Measurements from ENCODE around the gene TMEM235. TPM values are rescaled to one million over a fixed set of nuclear protein-coding genes. Genes with fewer than 3 reads are reported as not detected.

Gene TMEM235
- total RNA-seq, 1 experiment from 2014 or later: not detected

GRCh38 chr17:78223061-78223460 lies 8.4 kb upstream of the TMEM235 start:
- no peak overlapping the region for H3K27ac Mint-ChIP-seq (ENCODE audit: low read depth, unreplicated experiment)
- no peaks in the 10 kb centered on the region for H3K4me1 Mint-ChIP-seq (ENCODE audit: insufficient read depth, unreplicated experiment)
- CTCF ChIA-PET: interaction anchor here (1.5 kb wide), 1 partner anchor 27 kb away, joined by 4 read pairs; no protein-coding TSS in a partner anchor
- no peak for TF ChIP-seq CTCF (IDR thresholded peaks at IDR 0.05; ENCODE audit: unreplicated experiment)
- peaks cover 45% of the 10 kb centered on the region for H3K36me3 Mint-ChIP-seq (ENCODE audit: insufficient read depth, unreplicated experiment)
- H3K4me3 Mint-ChIP-seq (ENCODE audit: unreplicated experiment): no peak overlapping the region
- no peaks in the 10 kb centered on the region for H3K9me3 Mint-ChIP-seq (ENCODE audit: unreplicated experiment)
- no TSS peak for BruUV-seq (replicated peaks)
- no peak for DNase-seq (ENCODE audit: unreplicated experiment)
- intact Hi-C loops (cut with micrococcal nuclease): no loop called here
- no peaks in the 10 kb centered on the region for H3K27me3 Mint-ChIP-seq (ENCODE audit: insufficient read depth, unreplicated experiment)
- POLR2A ChIA-PET: no interaction called here

- H3K27ac Mint-ChIP-seq (ENCODE audit: low read depth, unreplicated experiment): no peak overlapping the region
- H3K9me3 Mint-ChIP-seq (ENCODE audit: unreplicated experiment): no peaks in the 10 kb centered on the region
- POLR2A ChIA-PET: no interaction called here
- no peak overlapping the region for H3K4me3 Mint-ChIP-seq (ENCODE audit: unreplicated experiment)
- DNase-seq (ENCODE audit: unreplicated experiment): no peak
- TF ChIP-seq CTCF (IDR thresholded peaks at IDR 0.05; ENCODE audit: unreplicated experiment): no peak
- CTCF ChIA-PET: interaction anchor here (0.6 to 1.5 kb wide), 2 partner anchors 27 to 167 kb away, joined by 3 to 4 read pairs; no protein-coding TSS in a partner anchor
- H3K4me1 Mint-ChIP-seq (ENCODE audit: insufficient read depth, unreplicated experiment): no peaks in the 10 kb centered on the region
- intact Hi-C loops (cut with micrococcal nuclease): no loop called here
- no peaks in the 10 kb centered on the region for H3K27me3 Mint-ChIP-seq (ENCODE audit: insufficient read depth, unreplicated experiment)
- H3K36me3 Mint-ChIP-seq (ENCODE audit: insufficient read depth, unreplicated experiment): peaks cover 45% of the 10 kb centered on the region
- BruUV-seq (replicated peaks): no TSS peak
Measured at GRCh38 chr17:78223765-78224164, 7.7 kb upstream of the TMEM235 start.

- no peaks in the 10 kb centered on the region for H3K4me1 Mint-ChIP-seq (ENCODE audit: insufficient read depth, unreplicated experiment)
- peaks cover 38% of the 10 kb centered on the region for H3K36me3 Mint-ChIP-seq (ENCODE audit: insufficient read depth, unreplicated experiment)
- TF ChIP-seq CTCF (IDR thresholded peaks at IDR 0.05; ENCODE audit: unreplicated experiment): no peak
- no peak overlapping the region for H3K4me3 Mint-ChIP-seq (ENCODE audit: unreplicated experiment)
- BruUV-seq (replicated peaks): no TSS peak
- intact Hi-C loops (cut with micrococcal nuclease): no loop called here
- H3K9me3 Mint-ChIP-seq (ENCODE audit: unreplicated experiment): no peaks in the 10 kb centered on the region
- CTCF ChIA-PET: interaction anchor here (0.6 kb wide), 2 partner anchors 167 to 190 kb away, joined by 3 read pairs; no protein-coding TSS in a partner anchor
- POLR2A ChIA-PET: no interaction called here
- DNase-seq (ENCODE audit: unreplicated experiment): no peak
- no peak overlapping the region for H3K27ac Mint-ChIP-seq (ENCODE audit: low read depth, unreplicated experiment)
- H3K27me3 Mint-ChIP-seq (ENCODE audit: insufficient read depth, unreplicated experiment): no peaks in the 10 kb centered on the region
Measured at GRCh38 chr17:78224231-78225087, 7.0 kb upstream of the TMEM235 start.

- H3K4me3 Mint-ChIP-seq (ENCODE audit: unreplicated experiment): no peak overlapping the region
- H3K4me1 Mint-ChIP-seq (ENCODE audit: insufficient read depth, unreplicated experiment): no peaks in the 10 kb centered on the region
- no peak for TF ChIP-seq CTCF (IDR thresholded peaks at IDR 0.05; ENCODE audit: unreplicated experiment)
- no peak overlapping the region for H3K27ac Mint-ChIP-seq (ENCODE audit: low read depth, unreplicated experiment)
- BruUV-seq (replicated peaks): no TSS peak
- intact Hi-C loops (cut with micrococcal nuclease): no loop called here
- peaks cover 31% of the 10 kb centered on the region for H3K36me3 Mint-ChIP-seq (ENCODE audit: insufficient read depth, unreplicated experiment)
- H3K9me3 Mint-ChIP-seq (ENCODE audit: unreplicated experiment): no peaks in the 10 kb centered on the region
- H3K27me3 Mint-ChIP-seq (ENCODE audit: insufficient read depth, unreplicated experiment): no peaks in the 10 kb centered on the region
- no peak for DNase-seq (ENCODE audit: unreplicated experiment)
- ChIA-PET CTCF (interaction anchor here (0.6 kb wide), 2 partner anchors 189 to 1066 kb away, joined by 3 read pairs; no protein-coding TSS in a partner anchor), POLR2A (no interaction called here)
Measured at GRCh38 chr17:78225088-78225865, 6.2 kb upstream of the TMEM235 start.
